ENCODE results near the gene PAX5.

DNA sequence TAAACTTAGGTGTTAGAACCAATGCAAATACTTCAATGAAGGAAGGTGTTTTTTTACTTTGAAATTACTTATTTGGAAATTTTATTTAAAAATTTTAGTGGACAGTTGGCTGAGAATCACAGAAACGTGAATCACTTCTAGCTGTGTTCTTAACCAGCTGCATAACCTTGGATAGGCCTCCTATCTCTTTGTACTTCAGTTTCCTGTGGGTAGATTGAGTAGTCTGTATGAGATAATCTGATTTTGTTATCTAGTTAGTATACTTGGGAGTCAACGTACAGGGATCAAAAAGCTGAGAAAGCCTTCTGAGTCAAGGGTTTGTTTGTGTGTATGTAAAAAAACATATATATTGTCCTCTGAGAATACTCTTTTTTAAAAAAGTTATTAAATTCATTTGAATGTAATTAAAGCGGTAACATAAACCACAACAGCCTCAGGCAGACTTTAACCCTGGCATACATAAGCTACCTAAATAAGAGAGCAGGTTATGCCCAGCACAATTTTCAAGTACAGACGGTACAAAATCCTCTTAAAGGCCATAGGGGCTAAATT is 48.2 kb upstream of the PAX5 start:
- TF ChIP-seq CTCF (IDR thresholded peaks at IDR 0.05) (no peak), POLR2A (IDR thresholded peaks at IDR 0.05) (no peak)

Measured in uterus (tissue), 2 donors.